HepG2 (cell line): Measurements from ENCODE around the gene JAK1. TPM values are rescaled to one million over a fixed set of nuclear protein-coding genes. Genes with fewer than 3 reads are reported as not detected.

ENCODE experiments used
- ATAC-seq: fragments of 200-7000 bp; cut with Tn5 transposase; 3 replicates; pipeline ENCODE4 v1.9.1; 2020; ENCODE audit warnings: mild to moderate bottlenecking, moderate library complexity
- BruUV-seq: library from RNA; stranded (reverse); fragments of 400-500 nt; replicated peaks from 2 replicates; lab custom pipeline; 2021; lab: Mats Ljungman, UMichigan
- CTCF ChIA-PET: fragments of 300-600 bp; formaldehyde crosslinking; extraction: SDS; loops from one replicate; lab custom pipeline; 2021; ENCODE audit warnings: low total read pairs, inconsistent platforms, low intra/inter-chr PET ratio; lab: Yijun Ruan, JAX
- POLR2A ChIA-PET: fragments of 350-600 bp; sonication (Branson Sonifier 250); formaldehyde crosslinking; loops from one replicate; lab custom pipeline; 2020; ENCODE audit warnings: antibody characterized with exemption, inconsistent platforms; lab: Yijun Ruan, JAX
- DNase-seq: peaks from one replicate; pipeline ENCODE4 v3.0.0-alpha.2; 2015; ENCODE audit warnings: low spot score
- FAIRE-seq: peaks from 3 replicates; lab custom pipeline; 2011; peaks lifted over from hg19 to GRCh38; lab: Jason Lieb, UNC
- H2AFZ ChIP-seq: one replicate; pipeline ENCODE4 v1.6.1; 2011; ENCODE audit warnings: low read length, inconsistent platforms
- H3K27ac ChIP-seq: fragments of 300-600 bp; 3 replicates; pipeline ENCODE4 v1.8.0; 2011; ENCODE audit warnings: mixed run types, mild to moderate bottlenecking, mixed read lengths, low read length, inconsistent platforms; ENCODE audit not compliant: insufficient read depth; ENCODE audit errors: extremely low read length
- H3K27me3 ChIP-seq, 2 experiments: fragments of 200-600 bp in 1 of 2; 2 replicates in 1 of 2; 3 replicates in 1 of 2; pipeline versions ENCODE4 v1.6.0 to v1.8.0; 2011; ENCODE audit warnings: low read length in 2 of 2, mild to moderate bottlenecking in 2 of 2, moderate library complexity in 2 of 2, inconsistent platforms in 1 of 2; ENCODE audit not compliant: insufficient read depth in 2 of 2, control insufficient read depth in 1 of 2
- H3K36me3 ChIP-seq, 2 experiments: fragments of 200-600 bp in 1 of 2; replicated peaks in 1 of 2; 2 replicates in 1 of 2; 3 replicates in 1 of 2; pipeline versions ENCODE4 v1.5.1 to v1.8.0; 2011; ENCODE audit warnings: low read length in 2 of 2, inconsistent platforms in 1 of 2; ENCODE audit not compliant: insufficient read depth in 2 of 2, control insufficient read depth in 1 of 2
- H3K4me1 ChIP-seq: 2 replicates; pipeline ENCODE4 v1.5.1; 2012; ENCODE audit warnings: low read length, inconsistent platforms; ENCODE audit not compliant: insufficient read depth
- H3K4me2 ChIP-seq: 2 replicates; pipeline ENCODE4 v1.6.0; 2011; ENCODE audit warnings: low read depth, low read length, inconsistent platforms
- H3K4me3 ChIP-seq, 3 experiments: fragments of 200-600 bp in 1 of 3; sonication (generic), shearing (Covaris generic) in 1 of 3; replicated peaks in 1 of 3; 2 replicates each; pipeline ENCODE4 v1.5.1; 2011 to 2016; ENCODE audit warnings: low read length in 3 of 3, inconsistent platforms in 2 of 3, low read depth in 2 of 3, mild to moderate bottlenecking in 2 of 3, control low read depth in 1 of 3, mixed read lengths in 1 of 3; ENCODE audit not compliant: insufficient read depth in 1 of 3
- H3K79me2 ChIP-seq: one replicate; pipeline ENCODE4 v1.6.1; 2011; ENCODE audit warnings: low read length, inconsistent platforms; ENCODE audit not compliant: insufficient read depth
- H3K9ac ChIP-seq: 2 replicates; pipeline ENCODE4 v1.6.0; 2011; ENCODE audit warnings: mild to moderate bottlenecking, low read depth, low read length, inconsistent platforms; ENCODE audit not compliant: insufficient read depth
- H3K9me3 ChIP-seq: 2 replicates; pipeline ENCODE4 v1.5.1; 2012; ENCODE audit warnings: mild to moderate bottlenecking, low read length
- H4K20me1 ChIP-seq: 2 replicates; pipeline ENCODE4 v1.6.0; 2011; ENCODE audit warnings: inconsistent platforms, mild to moderate bottlenecking, low read length, moderate library complexity; ENCODE audit not compliant: insufficient read depth
- AHDC1 ChIP-seq: sonication (generic); formaldehyde crosslinking; IDR thresholded peaks from 2 replicates; pipeline ENCODE4 v1.5.1; 2020; ENCODE audit warnings: mild to moderate bottlenecking, missing genetic modification reagents, borderline replicate concordance
- ARID2 ChIP-seq: sonication (generic); formaldehyde crosslinking; IDR thresholded peaks from 2 replicates; pipeline ENCODE4 v1.8.1; 2022; ENCODE audit warnings: mild to moderate bottlenecking, missing genetic modification reagents, borderline replicate concordance
- ARID3A ChIP-seq: IDR thresholded peaks from 2 replicates; pipeline ENCODE4 v1.6.1; 2012; ENCODE audit warnings: low read depth, low read length, improper control_type of control experiment
- ARID5B ChIP-seq: IDR thresholded peaks from 2 replicates; pipeline ENCODE4 v1.4.0; 2020; ENCODE audit warnings: mild to moderate bottlenecking, missing genetic modification reagents
- CEBPB ChIP-seq: IDR thresholded peaks from 2 replicates; pipeline ENCODE4 v1.6.1; 2011; ENCODE audit warnings: low read depth, low read length, improper control_type of control experiment, borderline replicate concordance
- ELF1 ChIP-seq: sonication (generic); formaldehyde crosslinking; IDR thresholded peaks from 2 replicates; pipeline ENCODE4 v1.4.0; 2020; ENCODE audit warnings: missing genetic modification reagents
- ISL2 ChIP-seq: sonication (generic); formaldehyde crosslinking; IDR thresholded peaks from 2 replicates; pipeline ENCODE4 v1.5.0; 2020; ENCODE audit warnings: missing genetic modification reagents
- PRMT3 ChIP-seq: sonication (generic); formaldehyde crosslinking; IDR thresholded peaks from 2 replicates; pipeline ENCODE4 v1.8.1; 2022; ENCODE audit warnings: low read depth, mild to moderate bottlenecking, moderate library complexity, missing genetic modification reagents, borderline replicate concordance
- XRCC5 ChIP-seq: fragments of 200-400 bp; formaldehyde crosslinking; optimal IDR thresholded peaks from 2 replicates; pipeline ENCODE3; 2017; ENCODE audit warnings: mild to moderate bottlenecking, low read length
- ZNF12 ChIP-seq: sonication (generic); formaldehyde crosslinking; IDR thresholded peaks from 2 replicates; pipeline ENCODE4 v1.5.0; 2020; ENCODE audit warnings: missing genetic modification reagents
- ZNF317 ChIP-seq: sonication (generic); formaldehyde crosslinking; IDR thresholded peaks from 2 replicates; pipeline ENCODE4 v1.5.0; 2020; ENCODE audit warnings: mild to moderate bottlenecking, missing genetic modification reagents
- ZNF75D ChIP-seq: sonication (generic); formaldehyde crosslinking; IDR thresholded peaks from 2 replicates; pipeline ENCODE4 v1.8.1; 2023; ENCODE audit warnings: missing genetic modification reagents, mild to moderate bottlenecking, borderline replicate concordance
- WGBS: methylation state at CpG from one replicate; pipeline ENCODE4 v1.1.6; 2017; ENCODE audit warnings: low lambda C conversion rate; 5-methylcytosine and 5-hydroxymethylcytosine counted together
- in situ Hi-C: cut with HindIII; loops from 2 replicates; pipeline ENCODE4 v1.10.0; 2017; ENCODE audit warnings: low pct_unique_long_range_greater_than_20kb; ENCODE audit not compliant: extremely low pct_ligation_motif_present
- intact Hi-C: fragments of 100-400 bp; cut with micrococcal nuclease; formaldehyde crosslinking; loops from one replicate; pipeline ENCODE4 v1.10.0; 2022; ENCODE audit not compliant: unreplicated experiment
- polyA plus RNA-seq, 8 experiments: library from polyadenylated mRNA; depleted of rRNA in 3 of 8; stranded (reverse) in 7 of 8; unstranded in 1 of 8; fragments of >200 nt; fragmentation: Illumina TruSeq in 4 of 8; extraction: Trizol in 4 of 8; gene quantifications; 2 replicates each; pipeline versions ENCODE4 v1.2.1 to v1.2.3, GENCODE V29; 2011 to 2016; ENCODE audit warnings: low read depth in 4 of 8, missing spikeins in 1 of 8, mixed read lengths in 1 of 8; ENCODE audit not compliant: insufficient read depth in 1 of 8
- total RNA-seq, 5 experiments: library from RNA; depleted of rRNA; stranded (reverse); fragments of >200 nt; fragmentation: Illumina TruSeq; extraction: Trizol; gene quantifications; 2 replicates each; pipeline ENCODE4 v1.2.3, GENCODE V29; 2016; ENCODE audit warnings: low read depth in 1 of 5

JAK1 gene
- total and polyA plus RNA-seq, 2 of the 13 experiments (the other 11 are each of a cell fraction or from before 2014, with no cell fraction given): 23.9 to 42.4 TPM

GRCh38 chr1:64849942-64850341, 116.4 kb downstream of the JAK1 start:
- no peak overlapping the region for H3K27ac ChIP-seq
- peaks cover 9 to 22% of the 10 kb centered on the region in 2 experiments; a peak in 4 of 5 replicates for H3K36me3 ChIP-seq
- no peaks in the 10 kb centered on the region for H3K4me1 ChIP-seq
- no peaks in the 10 kb centered on the region for H4K20me1 ChIP-seq
- in situ Hi-C loops: no loop called here
- no peaks in the 10 kb centered on the region for H3K79me2 ChIP-seq
- no TSS peak for BruUV-seq
- intact Hi-C loops: no loop called here
- no peak for FAIRE-seq
- no peaks in the 10 kb centered on the region for H3K27me3 ChIP-seq
- 100% methylated on average over 8 of the region's 11 CpGs for whole genome bisulfite sequencing
- no peak overlapping the region for H2AFZ ChIP-seq
- ChIA-PET CTCF (no interaction called here), POLR2A (no interaction called here)
- H3K4me2 ChIP-seq: no peak overlapping the region
- ATAC-seq: no peak
- DNase-seq: no peak
- no peaks in the 10 kb centered on the region for H3K9me3 ChIP-seq
- TF ChIP-seq AHDC1 (CRISPR knock-in tag) (no peak), ARID3A (no peak), ZNF75D (CRISPR knock-in tag) (no peak), XRCC5 (no peak), PRMT3 (CRISPR knock-in tag) (no peak), ARID2 (CRISPR knock-in tag) (no peak), ISL2 (no peak), ZNF317 (CRISPR knock-in tag) (no peak), ZNF12 (no peak), ELF1 (CRISPR knock-in tag) (no peak), ARID5B (CRISPR knock-in tag) (no peak), CEBPB (no peak)
- no peak overlapping the region for H3K9ac ChIP-seq
- H3K4me3 ChIP-seq: no peak overlapping the region
